Muscle layer of colon (tissue), 2 donors: ENCODE results near the gene ASPSCR1.

ENCODE experiments used
- H3K27ac ChIP-seq: one replicate; pipeline ENCODE4 v1.7.0; 2013; ENCODE audit warnings: low read depth, mild to moderate bottlenecking, low read length, moderate library complexity
- H3K27me3 ChIP-seq, 2 donors: one replicate each; pipeline ENCODE4 v1.7.0; 2013; ENCODE audit warnings: low read length in 2 of 2, mild to moderate bottlenecking in 2 of 2; ENCODE audit not compliant: insufficient read depth in 2 of 2, control insufficient read depth in 1 of 2
- H3K36me3 ChIP-seq: one replicate; pipeline ENCODE4 v1.7.0; 2013; ENCODE audit warnings: mild to moderate bottlenecking, low read length; ENCODE audit not compliant: insufficient read depth
- H3K4me1 ChIP-seq: one replicate; pipeline ENCODE4 v1.7.0; 2013; ENCODE audit warnings: mild to moderate bottlenecking, low read length; ENCODE audit not compliant: insufficient read depth
- H3K4me3 ChIP-seq, 2 donors: one replicate each; pipeline ENCODE4 v1.7.0; 2013; ENCODE audit warnings: low read length in 2 of 2, low read depth in 1 of 2, mild to moderate bottlenecking in 1 of 2, moderate library complexity in 1 of 2
- H3K9ac ChIP-seq: one replicate; pipeline ENCODE4 v1.7.0; 2013; ENCODE audit warnings: low read length
- H3K9me3 ChIP-seq: one replicate; pipeline ENCODE4 v1.7.0; 2013; ENCODE audit warnings: mild to moderate bottlenecking, low read length
- donor health status: abdominal sarcoma.
- donor health status: Adenocarcinoma of cecum.

The ASPSCR1 gene

GRCh38 chr17:82039695-82040299 lies 62.4 kb downstream of the ASPSCR1 start:
- no peaks in the 10 kb centered on the region for H3K36me3 ChIP-seq
- no peak overlapping the region for H3K4me3 ChIP-seq
- H3K27ac ChIP-seq = no peak overlapping the region
- no peaks in the 10 kb centered on the region for H3K27me3 ChIP-seq
- no peak overlapping the region for H3K9ac ChIP-seq
- H3K9me3 ChIP-seq = no peaks in the 10 kb centered on the region
- H3K4me1 ChIP-seq = peaks cover 17% of the 10 kb centered on the region

DNA sequence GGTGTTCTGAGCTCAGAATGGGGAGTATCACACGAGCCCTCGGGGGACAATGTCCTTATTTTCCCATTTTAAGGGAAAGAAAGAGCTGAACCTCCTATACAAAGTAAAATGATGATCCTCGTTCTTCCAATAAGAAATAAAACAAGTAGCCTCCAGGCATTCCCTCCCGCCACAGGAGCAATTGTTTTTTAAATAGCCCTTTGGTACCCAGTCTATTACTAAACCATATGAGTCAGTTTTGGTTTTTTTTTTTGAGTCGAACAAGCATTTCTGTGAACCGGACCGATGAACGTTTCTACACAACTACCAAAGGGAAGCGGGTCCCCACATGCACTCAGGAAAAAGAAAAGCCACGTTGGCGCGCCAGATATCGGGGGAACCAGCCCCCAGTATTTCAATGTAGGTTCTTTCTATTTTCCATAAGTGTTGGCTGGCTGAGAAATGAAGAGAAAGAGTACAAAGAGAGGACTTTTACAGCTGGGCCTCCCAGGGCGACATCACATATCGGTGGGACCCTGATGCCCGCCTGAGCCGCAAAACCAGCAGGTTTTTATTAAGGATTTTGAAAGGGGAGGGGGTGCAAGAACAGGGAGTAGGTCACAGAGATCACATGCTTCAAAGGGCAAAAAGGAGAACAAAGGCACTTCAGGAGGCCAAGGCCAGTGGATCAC lies 63.9 kb downstream of the ASPSCR1 start:
- no peaks in the 10 kb centered on the region for H3K9me3 ChIP-seq
- H3K27me3 ChIP-seq = no peaks in the 10 kb centered on the region
- no peak overlapping the region for H3K27ac ChIP-seq
- H3K9ac ChIP-seq = no peak overlapping the region
- H3K4me3 ChIP-seq = no peak overlapping the region
- no peaks in the 10 kb centered on the region for H3K36me3 ChIP-seq
- peaks cover 10% of the 10 kb centered on the region for H3K4me1 ChIP-seq

GRCh38 chr17:82042649-82043048 lies 65.2 kb downstream of the ASPSCR1 start:
- peaks cover 4% of the 10 kb centered on the region for H3K4me1 ChIP-seq

DNA sequence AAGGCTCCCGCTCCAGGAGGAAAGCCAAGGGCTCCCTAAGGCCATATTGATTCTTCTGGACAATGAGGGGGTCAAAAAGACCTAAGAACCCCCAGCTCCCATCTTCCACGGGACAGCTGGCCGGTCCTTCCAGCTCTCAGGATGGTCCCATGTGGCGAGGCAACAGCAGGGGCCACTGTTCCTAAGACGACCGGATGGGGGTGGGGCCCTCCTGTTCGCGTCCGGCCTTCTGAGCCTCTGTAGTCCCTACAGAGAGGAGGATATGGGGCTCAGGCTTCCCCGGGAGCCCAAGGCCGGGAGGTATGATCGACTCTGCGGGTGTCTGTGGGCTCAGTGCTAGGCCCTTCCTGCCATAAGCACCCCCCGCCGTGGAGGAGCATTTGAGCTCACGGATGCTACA lies 66.1 kb downstream of the ASPSCR1 start:
- H3K4me3 ChIP-seq = no peak overlapping the region
- no peak overlapping the region for H3K27ac ChIP-seq
- H3K4me1 ChIP-seq = no peaks in the 10 kb centered on the region
- H3K9me3 ChIP-seq = no peaks in the 10 kb centered on the region
- peaks cover 7% of the 10 kb centered on the region for H3K36me3 ChIP-seq
- H3K9ac ChIP-seq = no peak overlapping the region
- H3K27me3 ChIP-seq = no peaks in the 10 kb centered on the region

More at GRCh38 chr17:82042649-82043048, 65.2 kb downstream of the ASPSCR1 start:
- no peak overlapping the region for H3K9ac ChIP-seq
- H3K9me3 ChIP-seq = no peaks in the 10 kb centered on the region
- no peaks in the 10 kb centered on the region for H3K36me3 ChIP-seq
- H3K27ac ChIP-seq = no peak overlapping the region
- H3K27me3 ChIP-seq = no peaks in the 10 kb centered on the region
- H3K4me3 ChIP-seq = no peak overlapping the region

DNA sequence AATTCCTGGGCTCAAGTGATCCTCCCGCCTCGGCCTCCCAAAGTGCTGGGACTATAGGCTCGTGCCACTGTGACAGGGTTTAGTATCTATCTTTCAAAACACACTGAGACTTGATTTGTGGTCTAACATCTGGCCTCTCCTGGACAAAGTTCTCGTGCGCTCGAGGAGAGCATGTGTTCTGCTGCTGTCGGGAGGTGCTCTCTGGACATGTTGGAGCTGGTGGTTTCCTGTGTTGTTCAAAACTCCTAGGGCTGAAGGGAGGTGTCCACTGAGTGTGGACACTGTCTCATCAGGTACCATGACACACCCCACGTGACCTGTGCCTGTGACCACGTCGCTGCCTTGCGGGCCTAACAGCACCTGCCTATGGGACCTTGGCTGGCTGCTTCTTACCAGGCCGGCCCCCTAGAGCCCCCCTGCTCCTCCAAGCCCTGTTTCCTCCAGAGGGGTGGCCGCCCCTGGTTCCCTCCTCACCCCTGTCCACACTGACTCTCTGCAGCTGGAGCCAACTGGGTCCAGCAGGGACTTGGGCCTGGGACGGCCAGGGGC lies 68.6 kb downstream of the ASPSCR1 start:
- H3K27ac ChIP-seq = no peak overlapping the region
- H3K36me3 ChIP-seq = peaks cover 9% of the 10 kb centered on the region
- no peaks in the 10 kb centered on the region for H3K27me3 ChIP-seq
- peaks cover 9% of the 10 kb centered on the region for H3K4me1 ChIP-seq
- no peak overlapping the region for H3K4me3 ChIP-seq
- no peaks in the 10 kb centered on the region for H3K9me3 ChIP-seq
- H3K9ac ChIP-seq = no peak overlapping the region

DNA sequence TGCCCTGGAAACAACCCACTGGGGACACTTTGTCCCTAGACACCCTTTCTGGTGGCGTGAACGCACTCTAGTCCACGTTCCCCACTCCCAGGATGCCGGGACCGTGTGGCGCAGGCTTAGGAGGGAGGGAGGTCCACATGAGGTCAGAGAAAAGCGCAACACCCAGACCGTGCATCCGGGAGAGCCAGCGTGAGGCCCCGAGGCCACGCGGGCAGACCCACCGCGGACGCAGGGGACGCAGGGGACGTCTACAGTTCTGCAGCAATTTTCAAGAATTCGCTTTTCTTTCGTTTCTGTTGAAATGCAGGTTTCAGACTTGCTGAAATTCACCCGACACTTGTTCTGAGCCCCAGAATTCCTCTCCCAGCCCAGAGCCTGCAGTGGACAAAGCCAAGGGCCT lies 69.5 kb downstream of the ASPSCR1 start:
- H3K27me3 ChIP-seq = no peaks in the 10 kb centered on the region
- H3K27ac ChIP-seq = no peak overlapping the region
- H3K9me3 ChIP-seq = no peaks in the 10 kb centered on the region
- H3K4me3 ChIP-seq = no peak overlapping the region
- H3K36me3 ChIP-seq = peaks cover 9% of the 10 kb centered on the region
- no peak overlapping the region for H3K9ac ChIP-seq
- peaks cover 9% of the 10 kb centered on the region for H3K4me1 ChIP-seq

GRCh38 chr17:82047379-82047778 lies 70.0 kb downstream of the ASPSCR1 start:
- Histone ChIP-seq H3K9me3 (no peaks in the 10 kb centered on the region), H3K4me1 (peaks cover 9% of the 10 kb centered on the region), H3K4me3 (no peak overlapping the region), H3K36me3 (peaks cover 9% of the 10 kb centered on the region), H3K9ac (no peak overlapping the region), H3K27me3 (no peaks in the 10 kb centered on the region), H3K27ac (no peak overlapping the region)

GRCh38 chr17:82047914-82048570 lies 70.6 kb downstream of the ASPSCR1 start:
- no peaks in the 10 kb centered on the region for H3K9me3 ChIP-seq
- H3K27ac ChIP-seq = no peak overlapping the region
- peaks cover 16% of the 10 kb centered on the region for H3K4me1 ChIP-seq
- H3K36me3 ChIP-seq = peaks cover 9% of the 10 kb centered on the region
- no peaks in the 10 kb centered on the region for H3K27me3 ChIP-seq
- H3K9ac ChIP-seq = no peak overlapping the region
- no peak overlapping the region for H3K4me3 ChIP-seq

- no peaks in the 10 kb centered on the region for H3K27me3 ChIP-seq
- peaks cover 9% of the 10 kb centered on the region for H3K36me3 ChIP-seq
- peaks cover 21% of the 10 kb centered on the region for H3K4me1 ChIP-seq
Measured at GRCh38 chr17:82048571-82048971, 71.1 kb downstream of the ASPSCR1 start.

DNA sequence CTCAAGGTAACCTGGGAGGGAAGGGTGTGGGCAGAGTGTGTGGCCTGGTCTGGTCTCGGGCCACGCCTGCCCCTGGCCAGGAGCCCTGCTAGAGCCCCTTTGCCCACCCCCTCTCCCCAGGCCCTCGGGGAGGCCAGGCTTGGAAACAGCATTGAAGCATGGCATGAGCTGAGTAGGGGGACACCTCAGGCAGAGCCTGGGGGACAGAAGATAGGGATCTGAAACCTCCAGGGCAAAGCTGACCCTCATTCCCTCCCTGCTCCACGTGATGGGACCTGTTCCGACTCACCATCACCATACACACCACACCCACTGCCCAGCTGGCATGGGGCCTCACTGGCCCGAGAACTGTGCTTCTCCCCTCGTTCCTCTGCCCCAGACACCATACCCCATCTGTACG lies 71.7 kb downstream of the ASPSCR1 start:
- no peaks in the 10 kb centered on the region for H3K27me3 ChIP-seq
- no peak overlapping the region for H3K27ac ChIP-seq
- H3K4me1 ChIP-seq = peaks cover 26% of the 10 kb centered on the region
- H3K9me3 ChIP-seq = no peaks in the 10 kb centered on the region
- no peak overlapping the region for H3K4me3 ChIP-seq
- H3K36me3 ChIP-seq = peaks cover 14% of the 10 kb centered on the region
- H3K9ac ChIP-seq = no peak overlapping the region

More at GRCh38 chr17:82048571-82048971, 71.1 kb downstream of the ASPSCR1 start:
- Histone ChIP-seq H3K27ac (no peak overlapping the region), H3K9ac (no peak overlapping the region), H3K9me3 (no peaks in the 10 kb centered on the region), H3K4me3 (no peak overlapping the region)

- Histone ChIP-seq H3K4me3 (no peak overlapping the region), H3K9ac (no peak overlapping the region), H3K27me3 (no peaks in the 10 kb centered on the region), H3K9me3 (no peaks in the 10 kb centered on the region), H3K4me1 (peaks cover 26% of the 10 kb centered on the region), H3K36me3 (peaks cover 18% of the 10 kb centered on the region), H3K27ac (no peak overlapping the region)
Measured at GRCh38 chr17:82049521-82049971, 72.1 kb downstream of the ASPSCR1 start.
